Right kidney (tissue), 9 donors: ENCODE results near the gene PSG4.
"Not testable (repeated sequence)": the region's sequence is repeated elsewhere in the genome, so short reads cannot be mapped to it uniquely, and the experiment has no call there.

Experiments used
- DNase-seq: peaks from one replicate; pipeline ENCODE4 v3.0.0-alpha.2; 2016
- long read RNA-seq, 8 donors: transcript quantifications; one replicate each; lab custom pipeline, GENCODE V29; 2026

PSG4 gene
- long read RNA-seq, donor 1, result 0 reads
- long read RNA-seq, donor 2, result 0 reads
- long read RNA-seq, donor 3, result 0 reads
- long read RNA-seq, donor 4, result 0 reads
- long read RNA-seq, donor 5, result 0 reads
- long read RNA-seq, donor 6, result 0 reads
- long read RNA-seq, donor 7, result 0 reads
- long read RNA-seq, donor 8, result 0 reads

DNA sequence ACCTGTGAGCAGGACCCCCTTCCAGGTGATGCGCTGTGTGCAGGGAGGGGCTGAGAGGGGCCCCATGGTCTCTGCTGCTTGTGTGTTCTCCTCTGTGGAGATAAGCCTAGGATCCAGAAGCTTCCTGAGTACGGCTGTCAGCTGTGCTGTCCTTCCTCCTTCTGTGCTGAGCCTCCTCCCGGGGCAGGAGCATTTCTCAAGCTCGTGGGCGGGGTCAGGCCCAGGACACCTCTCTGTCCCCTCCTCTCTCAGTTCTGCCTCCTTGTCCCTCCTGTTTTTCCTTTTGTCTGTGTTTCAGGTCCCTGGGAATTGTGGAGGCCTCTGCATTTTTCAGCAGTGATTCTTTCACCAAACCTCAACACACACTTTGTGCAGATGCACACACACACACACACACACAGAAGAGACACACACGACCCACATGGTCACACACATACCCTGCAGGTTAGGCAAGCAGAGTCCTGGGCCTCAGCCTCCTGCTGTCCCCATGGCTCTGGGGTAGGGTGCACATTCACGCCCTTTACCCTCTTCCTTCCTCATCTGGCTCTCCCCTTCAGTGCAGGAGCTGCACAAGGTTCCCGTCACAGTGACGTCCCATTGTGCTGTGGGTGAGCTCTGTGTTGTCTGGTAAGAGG lies at the start of gene PSG4:
Gene PSG4 (minus strand): TSS at position 168 of the 635 bp plus-strand sequence. CDS start 102 bp downstream, at position 66.
- not testable (repeated sequence) for DNase-seq

DNA sequence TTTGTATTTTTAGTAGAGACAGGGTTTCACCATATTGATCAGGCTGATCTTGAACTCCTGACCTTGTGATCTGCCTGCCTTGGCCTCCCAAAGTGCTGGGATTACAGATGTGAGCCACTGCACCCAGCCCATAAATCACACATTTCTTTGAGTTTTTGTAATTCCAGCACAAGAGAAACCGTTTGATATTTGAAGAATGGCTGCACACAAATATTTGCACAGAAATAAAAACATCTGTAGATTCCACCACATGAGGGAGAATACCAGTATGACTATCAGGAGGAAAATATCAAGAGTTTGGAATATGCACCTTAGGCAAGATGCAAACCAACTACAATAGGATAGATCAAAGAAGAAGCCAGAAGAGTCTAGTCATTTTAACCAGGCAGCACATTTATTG lies 46.0 kb upstream of the PSG4 start:
- not testable (repeated sequence) for DNase-seq

DNA sequence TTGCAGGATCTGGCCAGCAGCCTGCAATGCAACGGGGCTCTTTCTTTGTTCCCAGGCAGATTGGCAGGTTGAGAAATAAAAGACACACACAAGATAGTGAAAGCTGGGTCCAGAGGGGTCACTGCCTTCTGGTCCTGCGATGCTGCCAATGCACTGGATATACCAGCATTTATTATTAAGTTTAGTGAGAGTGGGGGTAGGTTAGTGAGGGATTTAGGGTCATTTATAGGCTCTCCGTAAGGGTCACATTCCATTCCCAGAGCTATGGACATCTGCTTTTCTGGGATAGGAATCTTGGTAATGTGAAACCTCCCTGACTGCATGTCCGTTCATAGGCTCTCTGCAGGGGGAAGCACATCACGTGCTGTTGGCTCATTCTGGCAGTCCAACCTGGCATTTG lies 44.9 kb upstream of the PSG4 start:
- DNase-seq, result not testable (repeated sequence)

DNA sequence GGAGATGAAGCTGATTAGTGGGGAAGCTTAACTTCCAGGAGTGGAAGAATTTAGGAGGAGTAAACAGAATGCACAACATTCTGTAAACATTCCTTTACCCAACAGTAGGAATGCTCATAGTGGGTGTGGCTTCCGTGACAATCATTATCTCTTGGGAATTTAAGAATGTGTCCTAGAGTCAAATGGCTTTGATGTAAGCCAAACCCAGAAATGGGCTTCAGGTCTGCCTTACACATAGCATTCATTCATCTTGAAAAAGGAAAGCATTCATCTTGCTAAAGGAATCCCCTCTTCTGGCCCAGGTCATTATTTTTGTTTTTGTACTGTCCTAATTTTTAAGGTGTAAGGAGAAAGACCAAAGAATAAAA lies 43.2 kb upstream of the PSG4 start:
- DNase-seq, result not testable (repeated sequence)

DNA sequence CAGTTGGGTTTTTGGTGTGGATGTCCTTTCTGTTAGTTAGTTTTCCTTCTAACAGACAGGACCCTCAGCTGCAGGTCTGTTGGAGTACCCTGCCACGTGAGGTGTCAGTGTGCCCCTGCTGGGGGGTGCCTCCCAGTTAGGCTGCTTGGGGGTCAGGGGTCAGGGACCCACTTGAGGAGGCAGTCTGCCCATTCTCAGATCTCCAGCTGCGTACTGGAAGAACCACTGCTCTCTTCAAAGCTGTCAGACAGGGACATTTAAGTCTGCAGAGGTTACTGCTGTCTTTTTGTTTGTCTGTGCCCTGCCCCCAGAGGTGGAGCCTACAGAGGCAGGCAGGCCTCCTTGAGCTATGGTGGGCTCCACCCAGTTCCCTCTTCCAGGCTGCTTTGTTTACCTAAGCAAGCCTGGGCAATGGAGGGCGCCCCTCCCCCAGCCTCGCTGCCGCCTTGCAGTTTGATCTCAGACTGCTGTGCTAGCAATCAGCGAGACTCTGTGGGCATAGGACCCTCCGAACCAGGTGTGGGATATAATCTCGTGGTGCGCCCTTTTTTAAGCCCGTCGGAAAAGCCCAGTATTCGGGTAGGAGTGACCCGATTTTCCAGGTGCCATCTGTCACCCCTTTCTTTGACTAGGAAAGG lies 41.9 kb upstream of the PSG4 start:
- DNase-seq, result not testable (repeated sequence)

DNA sequence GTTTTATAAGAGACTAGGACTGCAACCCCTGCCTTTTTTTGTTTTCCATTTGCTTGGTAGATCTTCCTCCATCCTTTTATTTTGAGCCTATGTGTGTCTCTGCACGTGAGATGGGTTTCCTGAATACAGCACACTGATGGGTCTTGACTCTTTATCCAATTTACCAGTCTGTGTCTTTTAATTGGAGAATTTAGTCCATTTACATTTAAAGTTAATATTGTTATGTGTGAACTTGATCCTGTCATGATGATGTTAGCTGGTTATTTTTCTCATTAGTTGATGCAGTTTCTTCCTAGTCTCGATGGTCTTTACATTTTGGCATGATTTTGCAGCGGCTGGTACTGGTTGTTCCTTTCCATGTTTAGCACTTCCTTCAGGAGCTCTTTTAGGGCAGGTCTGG lies 40.4 kb upstream of the PSG4 start:
- DNase-seq, result not testable (repeated sequence)

DNA sequence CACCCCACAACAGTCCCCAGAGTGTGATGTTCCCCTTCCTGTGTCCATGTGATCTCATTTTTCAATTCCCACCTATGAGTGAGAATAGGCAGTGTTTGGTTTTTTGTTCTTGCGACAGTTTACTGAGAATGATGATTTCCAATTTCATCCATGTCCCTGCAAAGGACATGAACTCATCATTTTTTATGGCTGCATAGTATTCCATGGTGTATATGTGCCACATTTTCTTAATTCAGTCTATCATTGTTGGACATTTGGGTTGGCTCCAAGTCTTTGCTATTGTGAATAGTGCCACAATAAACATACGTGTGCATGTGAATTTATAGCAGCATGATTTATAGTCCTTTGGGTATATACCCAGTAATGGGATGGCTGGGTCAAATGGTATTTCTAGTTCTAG lies 36.8 kb upstream of the PSG4 start:
- not testable (repeated sequence) for DNase-seq

DNA sequence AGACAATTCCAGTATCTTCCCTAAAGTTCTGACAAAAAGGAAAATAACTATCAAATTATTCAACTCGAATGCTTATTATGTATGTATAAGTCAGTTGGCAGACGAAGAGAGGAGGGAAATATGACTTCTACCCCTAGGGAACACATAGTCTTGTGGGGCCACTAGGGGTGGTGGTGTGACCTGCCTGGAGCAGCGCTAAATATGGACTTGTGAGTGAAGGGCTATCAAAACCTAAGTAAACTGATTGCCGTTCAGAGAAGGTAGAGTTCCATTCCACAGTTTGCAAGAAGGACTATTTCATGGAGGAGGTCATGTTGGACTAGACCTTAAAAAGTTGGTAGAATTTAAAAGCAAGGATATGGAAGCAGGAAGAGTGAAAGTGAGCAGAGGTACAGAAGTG lies 32.8 kb upstream of the PSG4 start:
- DNase-seq, result not testable (repeated sequence)

DNA sequence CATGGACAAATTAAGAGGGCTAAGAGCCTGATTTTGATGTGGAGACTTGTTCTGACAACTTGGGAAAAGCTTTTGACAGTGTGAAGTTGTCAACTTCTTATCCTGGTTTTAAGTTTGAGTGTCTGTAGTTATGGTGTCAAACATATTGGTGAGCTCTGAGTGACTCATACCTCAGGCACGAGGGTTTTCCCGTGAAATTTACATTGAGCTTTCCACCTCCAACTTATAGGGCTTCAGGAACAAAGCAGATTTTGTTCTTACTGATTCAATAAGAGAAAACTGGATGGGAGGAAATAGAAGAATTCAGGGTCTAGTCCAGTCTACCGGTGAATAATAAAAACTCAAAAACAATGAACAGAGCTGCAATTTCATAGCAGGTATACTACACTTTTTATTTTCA lies 30.2 kb upstream of the PSG4 start:
- not testable (repeated sequence) for DNase-seq

DNA sequence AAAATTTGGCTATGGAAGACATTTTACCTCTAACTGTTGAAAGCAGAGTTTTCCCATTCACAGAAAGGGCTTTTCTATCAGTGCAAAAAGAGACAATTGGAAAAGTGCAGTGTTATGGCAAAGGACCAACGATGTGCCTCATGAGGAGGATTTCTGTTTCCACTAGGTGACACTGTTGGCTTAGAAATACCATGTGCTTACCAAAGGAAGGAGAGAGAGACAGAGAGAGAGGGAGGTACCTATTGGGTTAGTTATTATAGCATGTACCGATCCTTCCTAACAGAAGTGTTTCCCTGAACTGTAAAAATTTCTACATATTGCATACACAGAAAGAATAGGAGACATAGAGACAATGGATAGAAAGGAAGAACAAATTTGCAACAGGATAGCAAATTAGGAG lies 23.9 kb upstream of the PSG4 start:
- DNase-seq, result no peak

DNA sequence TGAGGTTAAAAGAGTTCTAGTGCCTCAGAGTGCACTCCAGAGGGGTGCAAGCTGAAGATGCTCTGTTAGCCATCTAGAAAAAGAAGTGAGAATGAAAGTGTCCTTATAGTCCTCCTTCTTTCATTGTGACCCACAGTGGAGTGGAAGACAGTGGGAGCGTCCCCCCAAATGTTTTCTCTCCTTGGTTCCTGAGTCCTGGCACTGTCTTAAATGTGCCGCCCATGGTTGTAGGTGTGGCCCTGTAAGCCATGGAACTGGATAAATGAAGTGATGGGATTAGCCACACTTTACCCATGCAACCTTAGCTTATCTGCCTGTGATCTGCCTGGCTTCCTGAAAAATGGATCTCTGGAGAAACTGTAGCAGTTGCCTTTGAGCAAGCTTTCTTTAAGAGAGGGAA lies 23.3 kb upstream of the PSG4 start:
- not testable (repeated sequence) for DNase-seq

DNA sequence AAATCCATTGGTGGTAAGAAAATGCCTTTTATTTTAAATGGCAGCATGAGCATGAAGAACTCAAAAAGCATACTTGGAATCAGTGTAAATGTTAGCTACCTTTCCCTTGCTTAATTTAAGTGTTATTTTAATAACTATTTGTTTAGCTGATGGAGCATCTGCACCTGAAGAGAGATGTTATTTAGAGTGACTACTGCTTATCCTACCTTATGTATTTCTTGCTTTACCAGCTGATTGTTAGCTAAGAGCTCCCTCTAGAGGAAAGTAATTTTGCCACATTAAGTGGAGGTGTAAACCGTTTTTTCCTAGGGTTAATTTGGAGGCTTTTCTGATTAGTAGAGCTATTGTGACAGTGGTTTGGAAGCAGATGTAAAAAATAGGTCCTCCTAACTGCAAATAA lies 21.5 kb upstream of the PSG4 start:
- not testable (repeated sequence) for DNase-seq

DNA sequence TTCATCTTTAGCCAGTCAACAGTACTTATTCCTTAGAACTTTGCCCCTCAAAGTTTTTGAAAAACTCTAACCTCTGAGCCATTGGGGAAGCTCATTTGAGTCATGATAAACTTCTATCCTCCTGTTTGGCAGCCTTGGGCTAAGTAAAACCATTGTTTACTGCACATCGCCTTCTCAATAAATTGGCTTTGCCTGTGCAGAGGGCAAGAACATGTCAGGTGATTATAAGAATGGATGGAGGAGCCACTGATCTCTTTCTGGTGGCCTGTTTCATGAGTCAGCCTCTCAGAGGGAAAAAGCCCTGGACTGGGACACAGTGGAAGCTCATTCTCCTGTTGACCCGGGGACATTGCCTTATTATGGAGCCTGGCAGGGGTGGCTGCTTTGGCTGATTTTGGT lies 19.4 kb upstream of the PSG4 start:
- no peak for DNase-seq

DNA sequence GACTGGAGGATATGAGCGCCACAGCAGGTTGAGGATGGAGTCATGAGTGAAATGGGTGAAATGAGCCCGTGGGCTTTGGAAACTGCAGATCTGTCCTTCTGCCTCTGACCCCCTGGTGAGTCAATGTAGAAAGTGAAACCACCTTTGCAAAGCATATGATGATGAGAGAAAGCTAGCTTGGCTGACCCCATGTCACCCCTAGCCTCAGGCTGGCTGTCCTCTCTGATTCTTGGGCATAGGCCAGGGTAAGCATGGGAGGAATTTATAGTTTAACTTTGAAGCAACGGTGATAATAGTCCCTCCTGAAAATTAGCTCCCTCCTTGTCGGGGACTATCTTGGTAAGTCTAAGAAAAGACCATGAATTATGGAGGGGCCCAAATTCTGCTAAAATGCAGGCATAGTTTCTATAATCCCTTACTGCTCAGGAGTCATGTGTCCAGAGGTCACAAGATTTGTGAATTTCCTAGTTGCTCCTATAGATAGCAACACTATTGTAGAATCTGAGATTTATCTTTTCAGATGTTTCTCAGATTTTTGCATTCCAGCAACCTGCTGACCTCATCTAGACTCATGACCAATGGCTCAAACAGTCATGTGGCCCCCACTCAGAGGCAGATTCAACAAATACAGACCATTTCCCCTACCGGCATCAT lies 18.9 kb upstream of the PSG4 start:
- DNase-seq, result not testable (repeated sequence)

DNA sequence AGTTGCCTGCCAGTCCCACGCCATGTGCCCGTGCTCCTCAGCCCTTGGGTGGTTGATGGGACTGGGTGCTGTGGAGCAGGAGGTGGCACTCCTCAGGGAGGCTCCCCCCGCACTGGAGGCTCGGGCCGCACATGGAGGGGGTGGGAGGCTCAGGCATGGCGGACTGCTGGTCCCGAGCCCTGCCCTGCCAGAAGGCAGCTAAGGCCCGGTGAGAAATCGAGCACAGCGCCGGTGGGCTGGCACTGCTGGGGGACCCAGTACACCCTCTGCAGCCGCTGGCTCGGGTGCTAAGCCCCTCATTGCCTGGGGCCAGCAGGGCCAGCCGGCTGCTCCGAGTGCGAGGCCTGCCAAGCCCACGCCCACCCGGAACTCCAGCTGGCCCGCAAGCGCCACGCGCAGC lies 16.5 kb upstream of the PSG4 start:
- not testable (repeated sequence) for DNase-seq

DNA sequence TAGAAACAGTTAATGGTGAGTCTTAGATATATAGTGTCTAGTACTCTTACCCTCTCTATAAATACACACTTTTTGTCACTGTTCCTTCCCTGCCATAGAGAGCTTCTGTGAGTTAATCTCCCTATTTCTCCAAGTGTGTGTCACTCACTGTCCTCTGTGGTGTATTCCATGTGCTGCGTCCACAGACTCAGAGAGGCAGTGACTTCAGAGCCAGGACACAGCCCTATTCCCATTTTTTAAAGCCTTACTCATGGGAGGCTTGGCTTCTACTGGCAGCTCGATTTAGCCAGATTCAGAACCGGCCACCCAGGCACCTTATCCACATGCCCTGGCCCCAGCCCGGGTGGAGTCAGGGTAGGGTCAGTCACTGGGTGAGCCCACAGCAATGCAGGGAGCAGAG lies 13.7 kb upstream of the PSG4 start:
- not testable (repeated sequence) for DNase-seq

DNA sequence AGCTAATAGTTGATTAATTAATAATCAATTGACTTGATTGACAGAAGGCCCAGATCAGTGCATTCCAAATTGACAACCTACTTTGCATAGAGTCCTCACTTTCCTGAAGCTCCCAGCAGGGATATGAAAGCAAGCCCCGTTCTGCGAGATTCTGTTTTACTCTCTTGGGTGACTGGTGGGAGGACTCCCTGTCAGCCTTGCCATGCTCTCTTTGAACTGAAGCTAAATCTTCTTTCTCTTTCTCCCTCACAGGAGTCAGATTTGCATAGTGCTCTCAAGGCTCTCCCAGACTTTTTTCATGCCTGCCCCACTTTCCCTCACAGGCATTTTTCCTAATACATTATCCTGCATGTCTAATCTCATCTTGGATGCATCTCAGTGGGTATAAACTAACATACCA lies 10.4 kb upstream of the PSG4 start:
- DNase-seq, result not testable (repeated sequence)

DNA sequence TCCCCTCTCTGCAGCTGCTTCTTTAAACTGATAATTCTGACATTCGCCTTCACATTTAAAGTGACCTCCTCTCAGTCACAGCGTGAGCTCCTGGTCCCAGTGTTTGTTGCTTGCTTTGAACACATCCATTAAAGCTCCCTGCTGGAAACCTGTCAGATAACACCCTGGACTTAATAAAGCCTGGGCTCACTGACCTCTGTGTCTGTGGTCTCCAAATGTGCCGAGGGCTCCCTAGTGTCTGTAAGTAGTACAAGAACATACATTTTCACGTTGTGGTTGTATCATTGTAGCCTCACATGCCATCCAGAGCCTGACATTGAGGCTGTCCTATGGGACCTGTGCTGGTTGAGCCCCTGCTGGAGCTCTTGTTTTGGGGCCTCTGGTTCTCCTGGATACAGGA lies 2.6 kb upstream of the PSG4 start:
- DNase-seq, result no peak

DNA sequence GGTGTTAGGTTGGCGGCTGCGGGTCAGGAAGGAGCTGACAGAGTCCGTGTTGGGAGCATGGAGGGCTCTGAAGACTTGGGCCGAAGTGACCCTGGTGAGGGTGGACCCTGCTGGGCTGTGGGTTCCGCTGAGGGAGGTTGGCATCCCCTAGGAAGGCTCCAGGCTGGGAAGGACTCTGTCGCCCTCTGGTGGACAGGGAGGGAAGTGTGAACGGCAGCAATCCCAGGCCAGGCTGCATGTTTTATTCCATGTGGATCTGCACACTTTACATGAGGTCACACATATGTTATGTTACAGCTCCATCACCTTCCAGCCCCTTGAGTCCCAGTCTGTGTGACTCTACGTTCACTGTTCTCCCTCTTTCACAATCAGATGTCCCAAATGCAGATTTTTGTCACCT lies 1.7 kb upstream of the PSG4 start:
- DNase-seq, result not testable (repeated sequence)

DNA sequence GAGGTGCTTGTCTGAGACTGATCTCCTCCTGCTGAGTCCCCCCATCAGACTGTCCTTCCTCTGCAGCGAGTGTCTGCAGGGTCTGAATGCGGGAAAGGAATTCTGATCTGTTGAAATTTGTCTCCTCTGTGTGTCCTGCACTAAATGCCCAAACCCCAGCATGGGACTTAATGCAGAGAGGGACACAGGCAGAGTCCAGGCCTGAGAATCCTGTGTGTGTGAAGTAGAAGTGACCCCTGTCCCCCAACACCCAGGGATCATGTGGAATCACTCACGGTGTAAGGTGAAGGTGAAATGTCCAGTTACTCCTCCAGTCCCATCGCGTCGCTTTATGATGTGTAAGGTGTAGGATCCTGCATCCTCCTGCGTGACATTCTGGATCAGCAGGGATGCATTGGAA lies 1.8 kb downstream of the PSG4 start:
- not testable (repeated sequence) for DNase-seq

DNA sequence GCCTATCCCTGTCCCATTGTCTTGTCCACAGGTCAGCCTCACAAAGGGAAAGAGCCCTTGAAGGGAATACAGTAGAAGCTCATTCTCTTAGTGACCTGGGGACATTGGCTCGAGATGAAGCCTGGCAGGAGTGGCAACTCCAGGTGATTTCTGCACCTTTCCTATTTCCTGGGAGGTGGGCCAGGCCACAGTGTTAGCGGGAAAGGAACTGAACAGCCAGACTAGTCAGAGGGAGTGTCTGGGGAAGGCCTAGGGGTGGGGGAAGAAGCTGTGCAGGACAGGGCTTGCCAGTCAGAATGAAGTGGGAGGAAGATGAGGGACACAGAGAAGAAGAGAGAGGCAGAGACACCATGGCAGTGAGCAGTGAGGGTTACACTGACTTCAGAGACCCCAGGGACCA lies 3.5 kb downstream of the PSG4 start:
- not testable (repeated sequence) for DNase-seq

DNA sequence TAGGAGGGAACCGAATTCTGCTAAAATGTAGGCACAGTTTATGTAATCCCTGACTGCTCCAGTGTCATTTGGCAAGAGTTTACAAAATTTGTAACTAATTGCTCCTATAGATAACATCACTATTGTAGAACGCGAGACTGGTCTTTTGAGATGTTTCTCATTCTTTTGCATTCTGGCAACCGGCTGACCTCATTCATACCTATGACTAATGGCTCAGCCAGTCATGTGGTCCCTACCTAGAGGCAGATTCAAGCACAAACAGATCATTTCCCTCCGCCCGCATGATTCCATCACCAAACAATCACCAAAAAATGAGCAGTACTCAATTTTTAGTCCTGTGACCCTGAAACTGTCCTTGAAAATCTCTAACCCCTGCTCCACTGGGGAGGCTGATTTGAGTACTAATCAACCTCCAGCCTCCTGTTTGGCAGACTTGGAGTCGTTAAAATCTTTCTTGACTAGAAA lies 4.1 kb downstream of the PSG4 start:
- not testable (repeated sequence) for DNase-seq

DNA sequence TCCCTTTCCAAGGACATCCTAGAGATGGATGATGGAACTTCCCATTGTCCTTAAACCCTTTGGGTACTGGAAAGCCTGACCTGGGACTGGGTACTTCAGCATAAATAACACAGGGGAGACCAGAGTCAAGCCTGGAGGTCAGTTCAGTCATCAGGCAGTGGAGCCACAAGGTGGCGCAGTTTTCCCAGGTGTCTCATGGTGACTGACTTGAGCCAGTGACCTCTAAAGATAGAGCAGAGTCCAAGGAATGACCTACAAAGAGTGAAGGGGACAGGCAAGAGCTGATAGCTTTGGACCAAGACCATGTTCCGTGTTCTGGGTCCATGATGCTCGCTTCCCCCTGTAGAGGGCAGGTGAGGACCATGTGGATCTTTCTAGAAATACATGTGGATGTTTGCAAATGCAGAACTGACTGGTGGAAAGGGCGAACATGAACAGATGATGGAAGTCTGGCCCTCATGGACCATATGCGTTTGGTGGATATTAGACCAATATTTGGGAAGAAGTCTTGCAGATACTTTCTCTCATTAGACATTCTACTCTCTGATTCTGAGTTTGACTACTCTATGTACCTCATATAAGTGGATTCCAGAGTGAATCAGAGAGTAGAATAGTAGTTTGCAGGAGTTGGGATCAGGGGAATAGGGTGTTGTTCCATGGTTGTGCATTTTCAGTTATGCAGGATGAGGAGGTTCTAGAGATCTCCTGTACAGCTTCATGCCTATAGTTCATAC lies 6.6 kb downstream of the PSG4 start:
- DNase-seq, result not testable (repeated sequence)
